DND-41 (cell line): ENCODE data around the gene IFRD2.

Experiments used
- ATAC-seq: fragments of 200-7000 bp; cut with Tn5 transposase; 3 replicates; pipeline ENCODE4 v1.9.1; 2021; ENCODE audit warnings: low read depth; ENCODE audit not compliant: insufficient read depth
- DNase-seq: peaks from one replicate; pipeline ENCODE4 v3.0.0-alpha.2; 2020
- H2AFZ ChIP-seq: 2 replicates; pipeline ENCODE4 v1.6.0; 2012; ENCODE audit warnings: low read depth, low read length
- H3K27ac ChIP-seq: 2 replicates; pipeline ENCODE4 v1.5.1; 2012; ENCODE audit warnings: low read length, inconsistent platforms
- H3K27me3 ChIP-seq: fragments of 200-600 bp; sonication (generic); 2 replicates; pipeline ENCODE4 v1.6.0; 2012; ENCODE audit warnings: low read length, mild to moderate bottlenecking, inconsistent platforms; ENCODE audit not compliant: insufficient read depth, poor library complexity
- H3K36me3 ChIP-seq: 2 replicates; pipeline ENCODE4 v1.5.1; 2012; ENCODE audit warnings: low read length, inconsistent platforms; ENCODE audit not compliant: insufficient read depth
- H3K4me1 ChIP-seq: 2 replicates; pipeline ENCODE4 v1.5.1; 2012; ENCODE audit warnings: mild to moderate bottlenecking, low read length; ENCODE audit not compliant: insufficient read depth
- H3K4me2 ChIP-seq: 2 replicates; pipeline ENCODE4 v1.6.0; 2012; ENCODE audit warnings: mild to moderate bottlenecking, moderate library complexity, low read length, inconsistent platforms; ENCODE audit not compliant: insufficient read depth
- H3K4me3 ChIP-seq, 2 experiments: fragments of 200-600 bp in 1 of 2; shearing (Covaris generic) in 1 of 2; 2 replicates each; pipeline ENCODE4 v1.5.1; 2012 to 2016; ENCODE audit warnings: inconsistent platforms in 2 of 2, low read length in 2 of 2, mild to moderate bottlenecking in 2 of 2, low read depth in 1 of 2, moderate library complexity in 1 of 2
- H3K79me2 ChIP-seq: 2 replicates; pipeline ENCODE4 v1.6.0; 2012; ENCODE audit warnings: low read length, inconsistent platforms; ENCODE audit not compliant: insufficient read depth
- H3K9ac ChIP-seq: 2 replicates; pipeline ENCODE4 v1.6.0; 2012; ENCODE audit warnings: low read depth, mild to moderate bottlenecking, inconsistent platforms, low read length, moderate library complexity
- H3K9me3 ChIP-seq: 2 replicates; pipeline ENCODE4 v1.5.1; 2012; ENCODE audit warnings: low read length, moderate library complexity, mild to moderate bottlenecking, inconsistent platforms; ENCODE audit not compliant: insufficient read depth, severe bottlenecking
- H4K20me1 ChIP-seq: 2 replicates; pipeline ENCODE4 v1.6.0; 2012; ENCODE audit warnings: low read length; ENCODE audit not compliant: insufficient read depth
- CTCF ChIP-seq: IDR thresholded peaks from 2 replicates; pipeline ENCODE4 v1.5.1; 2012; ENCODE audit warnings: borderline replicate concordance, low read length, moderate library complexity, mild to moderate bottlenecking; ENCODE audit not compliant: poor library complexity, severe bottlenecking; ENCODE audit errors: extremely low read depth
- EZH2 ChIP-seq: IDR thresholded peaks from 3 replicates; pipeline ENCODE4 v1.6.1; 2012; ENCODE audit warnings: borderline replicate concordance, low read depth, mild to moderate bottlenecking, moderate library complexity, low read length, inconsistent platforms; ENCODE audit not compliant: severe bottlenecking

The IFRD2 gene

DNA sequence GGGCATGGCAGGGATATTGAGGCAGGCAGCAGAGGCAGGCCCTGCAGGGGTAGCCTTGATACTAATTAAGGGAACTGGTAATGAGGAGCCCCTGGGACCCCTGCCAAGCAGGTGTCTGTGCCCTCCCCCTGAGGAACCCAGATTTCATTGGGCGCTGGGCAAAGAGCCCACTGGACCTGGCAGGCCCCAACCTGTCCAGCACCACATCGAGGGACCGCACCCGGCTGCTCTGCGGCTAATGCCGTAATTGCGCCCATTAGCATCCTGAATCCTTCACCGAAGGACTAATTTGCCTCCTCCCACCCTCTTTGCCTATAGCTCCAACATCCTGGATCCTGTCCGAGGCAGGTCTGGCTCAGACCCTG is 37.0 kb downstream of the IFRD2 start:
- no peak overlapping the region for H3K4me2 ChIP-seq
- H3K9me3 ChIP-seq = no peaks in the 10 kb centered on the region
- H4K20me1 ChIP-seq = peaks cover 58% of the 10 kb centered on the region
- no peak overlapping the region for H2AFZ ChIP-seq
- H3K9ac ChIP-seq = no peak overlapping the region
- H3K4me1 ChIP-seq = peaks cover 6% of the 10 kb centered on the region
- H3K27ac ChIP-seq = no peak overlapping the region
- DNase-seq (no peak), ATAC-seq (no peak)
- no peak overlapping the region for H3K4me3 ChIP-seq
- H3K36me3 ChIP-seq = peaks cover 76% of the 10 kb centered on the region
- no peaks in the 10 kb centered on the region for H3K27me3 ChIP-seq
- no peak for TF ChIP-seq EZH2
- peaks cover 32% of the 10 kb centered on the region for H3K79me2 ChIP-seq

DNA sequence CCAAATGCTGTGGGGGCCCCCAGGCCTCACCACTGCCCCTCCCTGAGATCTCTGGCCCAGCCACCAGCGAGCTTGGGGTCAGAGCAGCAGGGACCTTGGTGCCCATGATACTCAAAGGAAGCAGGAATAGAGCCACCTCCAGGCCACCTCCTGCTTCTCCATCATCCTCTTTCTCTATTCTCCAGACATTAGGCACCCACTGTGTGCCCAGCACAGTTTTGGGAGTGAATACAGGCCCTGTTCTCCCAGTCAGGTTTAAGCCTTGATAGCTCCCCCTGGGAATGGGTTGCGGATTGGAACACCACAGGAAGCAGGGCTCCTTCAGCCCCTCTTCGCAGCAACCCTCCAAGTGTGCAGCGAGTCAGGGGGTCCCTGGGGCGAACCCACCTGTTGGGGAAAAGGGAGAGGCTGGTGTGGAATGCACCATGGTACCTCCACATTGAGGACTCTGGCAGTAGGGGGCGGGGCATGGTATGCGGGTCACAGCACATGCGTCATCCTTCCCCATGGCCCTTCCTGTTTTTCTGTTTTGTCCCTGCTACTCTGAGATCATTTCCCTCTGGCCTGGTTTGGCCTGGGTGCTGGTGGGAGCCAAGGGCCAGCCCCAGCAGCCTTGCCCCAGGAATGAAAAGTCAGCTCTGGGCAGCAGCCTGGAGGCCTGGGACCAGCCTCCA is 37.5 kb downstream of the IFRD2 start:
- TF ChIP-seq EZH2 = no peak
- TF ChIP-seq CTCF = no peak
- H3K27ac ChIP-seq = no peak overlapping the region
- H2AFZ ChIP-seq = no peak overlapping the region
- no peak overlapping the region for H3K9ac ChIP-seq
- peaks cover 38% of the 10 kb centered on the region for H3K79me2 ChIP-seq
- no peaks in the 10 kb centered on the region for H3K9me3 ChIP-seq
- DNase-seq (no peak), ATAC-seq (no peak)
- peaks cover 3% of the 10 kb centered on the region for H3K4me1 ChIP-seq
- no peak overlapping the region for H3K4me2 ChIP-seq
- H3K36me3 ChIP-seq = peaks cover 81% of the 10 kb centered on the region
- H3K4me3 ChIP-seq = no peak overlapping the region
- no peaks in the 10 kb centered on the region for H3K27me3 ChIP-seq
- peaks cover 63% of the 10 kb centered on the region for H4K20me1 ChIP-seq

GRCh38 chr3:50251220-50251619 is 41.0 kb downstream of the IFRD2 start:
- Histone ChIP-seq H3K9ac (no peak overlapping the region), H4K20me1 (peaks cover 87% of the 10 kb centered on the region), H3K9me3 (no peaks in the 10 kb centered on the region), H3K79me2 (peaks cover 73% of the 10 kb centered on the region), H3K4me3 (no peak overlapping the region), H3K36me3 (peaks cover 90% of the 10 kb centered on the region), H3K27ac (no peak overlapping the region; the same call in 1 of the 2 replicates), H2AFZ (no peak overlapping the region), H3K27me3 (no peaks in the 10 kb centered on the region), H3K4me1 (peaks cover 15% of the 10 kb centered on the region), H3K4me2 (no peak overlapping the region)
- no peak for ATAC-seq
- DNase-seq = no peak
- TF ChIP-seq EZH2 (no peak), CTCF (no peak)

DNA sequence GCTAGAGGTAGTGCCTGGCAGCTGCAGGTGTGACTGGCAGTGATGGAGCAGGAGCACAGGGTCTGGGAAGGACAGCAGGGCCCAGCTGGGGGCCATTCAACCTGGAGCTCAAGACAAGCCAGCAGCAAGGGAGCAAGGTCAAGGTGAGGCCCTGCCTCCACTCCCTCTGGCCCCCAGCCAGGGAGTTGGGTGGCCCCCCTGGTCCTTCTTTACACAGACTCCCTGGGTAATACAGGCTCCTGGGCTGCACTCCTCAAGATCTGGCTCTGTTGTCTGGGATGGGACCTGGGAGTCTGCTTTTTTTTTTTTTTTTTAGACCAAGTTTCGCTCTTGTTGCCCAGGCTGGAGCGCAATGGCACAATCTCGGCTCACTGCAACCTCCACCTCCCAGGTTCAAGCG is 41.7 kb downstream of the IFRD2 start:
- peaks cover 22% of the 10 kb centered on the region for H3K4me1 ChIP-seq
- no peaks in the 10 kb centered on the region for H3K9me3 ChIP-seq
- ATAC-seq = no peak
- H2AFZ ChIP-seq = no peak overlapping the region
- H4K20me1 ChIP-seq = peaks cover 92% of the 10 kb centered on the region
- no peak overlapping the region for H3K4me3 ChIP-seq
- no peak for TF ChIP-seq EZH2
- no peak for TF ChIP-seq CTCF
- H3K27me3 ChIP-seq = no peaks in the 10 kb centered on the region
- H3K36me3 ChIP-seq = peaks cover 88% of the 10 kb centered on the region
- H3K27ac ChIP-seq = no peak overlapping the region
- no peak overlapping the region for H3K9ac ChIP-seq
- peaks cover 80% of the 10 kb centered on the region for H3K79me2 ChIP-seq
- no peak overlapping the region for H3K4me2 ChIP-seq
- no peak for DNase-seq
